AG09319 (cell line): Measurements from ENCODE around the gene GOLGA6A.
"Not testable (repeated sequence)": the region's sequence is repeated elsewhere in the genome, so short reads cannot be mapped to it uniquely, and the experiment has no call there.

Experiments used
- DNase-seq: peaks from one replicate; pipeline ENCODE4 v3.0.0-alpha.2; 2010; ENCODE audit warnings: low read depth; ENCODE audit errors: extremely low read depth
- TF ChIP-seq, protein P1 (sequence below): IDR thresholded peaks from 2 replicates; pipeline ENCODE4 v1.5.1; 2011; ENCODE audit warnings: low read depth, mild to moderate bottlenecking, inconsistent platforms, low read length, moderate library complexity

Gene GOLGA6A

DNA sequence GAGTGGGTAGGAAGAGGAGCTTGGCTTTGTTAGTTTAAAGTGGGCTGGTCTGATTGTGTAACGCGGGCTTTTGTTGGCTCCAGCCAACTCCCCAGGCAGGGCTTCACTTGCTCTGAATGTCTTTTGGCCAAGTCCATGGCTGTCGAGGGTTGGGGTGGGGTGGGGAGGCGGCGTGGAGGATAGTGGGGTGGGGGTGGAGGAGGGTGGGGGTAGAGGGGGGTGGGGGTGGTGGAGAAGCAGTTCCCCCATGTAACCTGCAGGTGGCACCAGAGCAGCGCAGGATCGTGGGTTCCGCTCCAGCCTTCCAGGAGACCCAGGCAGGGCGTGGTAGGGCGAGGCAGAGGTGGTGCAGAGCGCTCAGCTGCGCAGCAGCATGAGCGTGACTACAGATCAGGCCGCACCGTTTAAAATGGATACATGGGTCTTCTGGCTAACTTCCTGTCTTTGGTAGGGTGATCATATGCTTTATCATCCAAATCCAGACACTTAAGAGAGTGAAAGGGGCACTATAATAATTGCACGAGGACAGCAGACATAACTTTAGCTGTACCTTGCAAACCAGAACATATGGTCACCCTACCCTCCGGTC is 28.3 kb downstream of the GOLGA6A start:
- TF ChIP-seq, protein P1, sequence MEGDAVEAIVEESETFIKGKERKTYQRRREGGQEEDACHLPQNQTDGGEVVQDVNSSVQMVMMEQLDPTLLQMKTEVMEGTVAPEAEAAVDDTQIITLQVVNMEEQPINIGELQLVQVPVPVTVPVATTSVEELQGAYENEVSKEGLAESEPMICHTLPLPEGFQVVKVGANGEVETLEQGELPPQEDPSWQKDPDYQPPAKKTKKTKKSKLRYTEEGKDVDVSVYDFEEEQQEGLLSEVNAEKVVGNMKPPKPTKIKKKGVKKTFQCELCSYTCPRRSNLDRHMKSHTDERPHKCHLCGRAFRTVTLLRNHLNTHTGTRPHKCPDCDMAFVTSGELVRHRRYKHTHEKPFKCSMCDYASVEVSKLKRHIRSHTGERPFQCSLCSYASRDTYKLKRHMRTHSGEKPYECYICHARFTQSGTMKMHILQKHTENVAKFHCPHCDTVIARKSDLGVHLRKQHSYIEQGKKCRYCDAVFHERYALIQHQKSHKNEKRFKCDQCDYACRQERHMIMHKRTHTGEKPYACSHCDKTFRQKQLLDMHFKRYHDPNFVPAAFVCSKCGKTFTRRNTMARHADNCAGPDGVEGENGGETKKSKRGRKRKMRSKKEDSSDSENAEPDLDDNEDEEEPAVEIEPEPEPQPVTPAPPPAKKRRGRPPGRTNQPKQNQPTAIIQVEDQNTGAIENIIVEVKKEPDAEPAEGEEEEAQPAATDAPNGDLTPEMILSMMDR: peak; percentile 60
- peak; percentile 85 for DNase-seq

DNA sequence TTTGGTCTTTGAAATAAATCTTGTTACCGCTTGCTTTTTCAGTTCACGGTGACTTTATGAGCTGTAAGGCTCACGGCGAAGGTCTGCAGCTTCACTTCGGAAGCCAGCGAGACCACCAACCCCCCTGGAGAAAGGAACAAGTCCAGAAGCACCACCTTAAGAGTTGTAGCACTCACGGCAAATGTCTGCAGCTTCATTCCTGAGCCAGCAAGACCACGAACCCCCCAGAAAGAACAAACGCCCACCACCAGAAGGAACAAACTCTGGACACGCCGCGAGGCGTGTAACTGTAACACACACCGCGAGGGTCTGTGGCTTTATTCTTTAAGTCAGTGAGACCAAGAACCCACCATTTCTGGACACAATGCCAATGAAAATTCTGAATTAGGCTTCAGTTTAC is 28.8 kb downstream of the GOLGA6A start:
- DNase-seq: no peak
- TF ChIP-seq, protein P1: no peak

DNA sequence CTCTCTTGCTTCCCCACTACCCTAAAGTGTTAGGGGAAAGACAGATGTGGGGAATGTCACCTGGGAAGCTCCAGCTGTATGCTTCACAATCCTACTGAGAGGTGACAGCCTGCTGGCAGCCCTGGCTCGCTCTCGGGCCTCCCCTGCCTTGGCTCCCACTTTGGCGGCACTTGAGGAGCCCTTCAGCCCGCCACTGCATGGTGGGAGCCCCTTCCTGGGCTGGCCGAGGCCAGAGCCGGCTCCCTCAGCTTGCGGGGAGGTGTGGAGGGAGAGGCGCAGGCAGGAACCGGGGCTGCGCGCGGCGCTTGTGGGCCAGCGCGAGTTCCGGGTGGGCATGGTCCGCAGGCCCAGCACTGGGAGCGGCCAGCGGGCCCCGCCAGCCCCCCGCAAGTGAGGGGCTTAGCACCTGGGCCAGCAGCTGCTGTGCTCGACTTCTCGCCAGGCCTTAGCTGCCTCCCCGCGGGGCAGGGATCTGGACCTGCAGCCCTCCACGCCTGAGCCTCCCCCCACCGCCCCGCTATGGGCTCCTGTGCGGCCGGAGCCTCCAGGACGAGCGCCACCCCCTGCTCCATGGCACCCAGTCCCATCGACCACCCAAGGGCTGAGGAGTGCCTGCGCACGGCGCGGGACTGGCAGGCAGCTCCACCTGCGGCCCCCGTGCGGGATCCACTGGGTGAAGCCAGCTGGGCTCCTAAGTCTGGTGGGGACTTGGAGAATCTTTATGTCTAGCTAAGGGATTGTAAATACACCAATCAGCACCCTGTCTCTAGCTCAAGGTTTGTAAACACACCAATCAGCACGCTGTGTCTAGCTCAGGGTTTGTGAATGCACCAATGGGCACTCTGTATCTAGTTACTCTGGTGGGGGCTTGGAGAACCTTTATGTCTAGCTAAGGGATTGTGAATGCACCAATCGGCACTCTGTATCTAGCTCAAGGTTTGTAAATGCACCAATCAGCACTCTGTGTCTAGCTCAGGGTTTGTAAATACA is 29.8 kb downstream of the GOLGA6A start:
- not testable (repeated sequence) for DNase-seq

DNA sequence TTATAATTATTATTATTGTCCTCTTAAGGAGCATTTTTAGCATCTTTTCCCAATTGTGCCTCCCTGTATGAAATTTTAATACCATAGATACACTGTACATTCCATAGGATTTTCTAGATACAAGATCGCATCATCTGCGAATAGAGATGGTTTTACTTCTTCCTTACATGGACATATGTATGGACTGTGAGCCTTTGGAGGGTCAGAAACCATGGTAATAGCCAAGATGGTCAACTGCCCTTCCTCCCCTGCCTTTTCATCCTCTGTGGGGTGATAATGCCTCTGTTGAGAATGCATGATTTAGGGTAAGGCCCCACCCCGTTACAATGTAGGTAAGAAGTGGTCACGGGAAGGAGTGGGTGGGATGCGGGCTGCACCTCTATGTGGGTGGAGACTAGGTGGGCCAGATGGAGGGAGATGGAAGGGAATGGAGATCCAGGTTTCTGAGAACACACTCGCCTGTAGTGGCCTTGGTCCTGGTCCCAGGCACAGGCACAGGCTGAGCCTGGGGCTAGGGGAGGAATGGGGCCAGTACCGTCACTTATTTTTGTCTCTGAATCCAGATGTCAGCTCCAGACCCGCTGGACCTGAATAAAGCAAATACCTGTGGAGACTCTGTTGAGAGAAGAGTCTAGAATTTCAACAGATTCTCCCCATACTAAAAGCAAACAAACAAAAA is 31.7 kb downstream of the GOLGA6A start:
- TF ChIP-seq, protein P1: no peak
- DNase-seq: no peak

DNA sequence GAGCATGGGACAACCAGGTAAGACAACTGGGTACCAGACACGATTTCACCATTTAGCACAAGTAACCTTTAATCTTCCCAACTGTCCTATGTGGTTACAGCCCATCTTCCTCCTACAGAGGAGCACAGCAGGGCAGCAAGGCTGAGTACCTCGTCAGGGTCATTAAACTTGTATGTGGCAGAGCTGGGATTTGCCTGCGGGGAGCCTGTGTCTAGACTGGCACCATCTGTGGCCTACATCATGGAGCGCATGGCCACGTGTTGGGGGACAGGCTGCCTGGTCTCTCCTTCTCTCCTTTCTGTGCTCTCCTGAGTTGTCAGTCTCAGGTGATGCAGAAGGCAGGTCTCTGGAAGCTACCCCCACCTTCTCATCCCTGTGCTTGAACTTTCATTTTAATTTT is 32.2 kb downstream of the GOLGA6A start:
- DNase-seq: no peak

DNA sequence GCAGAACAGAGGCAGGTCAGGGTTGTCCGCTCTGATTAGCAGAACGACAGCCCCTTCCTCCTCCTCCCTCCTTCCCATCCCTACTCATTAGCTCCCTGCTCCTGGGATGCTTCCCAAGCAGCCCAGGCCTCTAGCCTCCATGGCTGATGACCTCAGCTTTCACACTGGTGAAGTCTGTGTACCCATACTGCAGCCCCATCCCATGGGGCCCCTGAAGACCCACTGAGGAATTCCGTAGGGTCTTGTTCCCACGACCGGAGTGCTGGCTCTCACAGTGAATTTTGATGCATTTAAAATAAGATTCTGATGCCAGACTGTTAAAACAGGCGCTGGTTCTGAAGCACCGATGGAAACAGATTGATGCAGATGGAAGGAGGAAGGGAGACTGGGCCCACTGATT is 36.1 kb downstream of the GOLGA6A start:
- TF ChIP-seq, protein P1: no peak

More for the DNA sequence above, 32.2 kb downstream of the GOLGA6A start:
- TF ChIP-seq, protein P1: no peak

DNA sequence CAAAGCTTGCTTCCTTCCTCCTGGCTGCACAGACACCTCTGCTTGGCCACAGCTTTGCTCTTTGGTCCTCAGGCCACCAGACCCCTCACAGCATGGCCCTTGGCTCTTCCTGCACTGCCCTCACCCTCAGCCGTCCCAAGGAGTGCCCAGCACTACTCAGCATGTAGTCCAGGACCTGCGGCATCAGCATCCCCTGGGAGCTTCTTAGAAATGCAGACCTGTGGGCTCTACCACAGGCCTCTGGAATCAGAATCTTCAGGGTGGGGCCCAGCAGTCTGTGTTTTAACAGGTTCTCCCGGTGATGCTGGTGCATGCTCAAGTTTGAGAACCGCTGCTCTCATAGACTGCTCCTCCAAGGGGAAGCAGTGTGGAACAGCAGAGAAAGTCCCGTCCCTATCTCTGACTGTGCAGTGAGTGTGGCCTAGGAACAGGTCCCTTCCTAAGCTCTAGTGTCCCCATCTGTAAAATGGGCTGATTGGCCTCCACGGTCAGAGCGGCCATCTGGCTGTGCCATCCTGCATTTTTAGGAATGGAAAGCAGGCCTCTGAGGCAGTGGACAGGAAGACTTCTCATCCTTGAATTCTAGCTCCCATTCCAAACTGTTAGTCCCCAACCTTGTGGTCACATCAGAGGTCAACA is 36.6 kb downstream of the GOLGA6A start:
- TF ChIP-seq, protein P1: no peak
- no peak for DNase-seq

More for the DNA sequence above, 36.1 kb downstream of the GOLGA6A start:
- no peak for DNase-seq
